ENCODE results near the gene PTK6.

PTK6 gene

GRCh38 chr20:63494084-63494419 is 43.1 kb downstream of the PTK6 start:
- no peak for TF ChIP-seq CTCF (conservative IDR thresholded peaks at IDR 0.05)
- H3K27ac ChIP-seq, result no peak overlapping the region

DNA sequence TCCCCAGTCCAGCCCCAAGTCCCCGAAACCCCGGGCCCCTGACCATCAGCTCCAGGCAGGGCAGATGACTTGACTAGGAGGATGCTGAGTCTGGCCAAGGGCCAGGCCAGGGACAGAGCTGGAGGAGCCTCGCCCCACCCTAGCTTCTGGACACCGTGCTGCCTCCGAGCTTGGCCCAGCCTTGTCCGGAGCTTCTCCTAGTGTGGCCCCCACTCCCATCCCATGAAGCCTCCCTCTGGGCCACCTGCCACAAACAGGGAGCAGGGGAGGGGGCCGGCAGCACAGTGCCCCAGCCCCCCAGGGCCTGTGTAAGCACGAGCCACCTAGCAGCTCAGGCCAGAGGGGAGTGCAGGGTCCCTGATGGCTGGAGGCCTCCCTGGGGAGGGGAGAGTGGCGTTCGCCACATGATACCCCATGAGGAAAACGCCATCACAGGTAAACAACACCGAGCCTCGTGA is 43.6 kb downstream of the PTK6 start:
- H3K27ac ChIP-seq, result no peak overlapping the region
- no peak for TF ChIP-seq CTCF (conservative IDR thresholded peaks at IDR 0.05)

GRCh38 chr20:63492982-63493381 is 44.2 kb downstream of the PTK6 start:
- no peak for TF ChIP-seq CTCF (conservative IDR thresholded peaks at IDR 0.05)
- no peak overlapping the region for H3K27ac ChIP-seq

DNA sequence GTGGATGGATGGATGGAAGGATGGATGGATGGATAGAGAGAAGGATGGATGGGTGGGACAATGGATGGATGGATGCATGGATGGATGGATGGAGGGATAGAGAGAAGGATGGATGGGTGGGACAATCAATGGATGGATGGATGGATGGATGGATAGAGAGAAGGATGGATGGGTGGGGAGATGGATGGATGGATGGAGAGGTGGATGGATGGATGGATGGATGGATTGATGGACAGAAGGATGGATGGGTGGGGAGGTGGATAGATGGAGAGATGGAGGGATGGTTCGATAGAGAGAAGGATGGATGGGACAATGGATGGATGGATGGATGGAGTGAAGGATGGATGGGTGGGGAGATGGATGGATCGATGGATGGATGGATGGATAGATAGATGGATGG is 44.7 kb downstream of the PTK6 start:
- no peak for TF ChIP-seq CTCF (conservative IDR thresholded peaks at IDR 0.05)
- no peak overlapping the region for H3K27ac ChIP-seq

DNA sequence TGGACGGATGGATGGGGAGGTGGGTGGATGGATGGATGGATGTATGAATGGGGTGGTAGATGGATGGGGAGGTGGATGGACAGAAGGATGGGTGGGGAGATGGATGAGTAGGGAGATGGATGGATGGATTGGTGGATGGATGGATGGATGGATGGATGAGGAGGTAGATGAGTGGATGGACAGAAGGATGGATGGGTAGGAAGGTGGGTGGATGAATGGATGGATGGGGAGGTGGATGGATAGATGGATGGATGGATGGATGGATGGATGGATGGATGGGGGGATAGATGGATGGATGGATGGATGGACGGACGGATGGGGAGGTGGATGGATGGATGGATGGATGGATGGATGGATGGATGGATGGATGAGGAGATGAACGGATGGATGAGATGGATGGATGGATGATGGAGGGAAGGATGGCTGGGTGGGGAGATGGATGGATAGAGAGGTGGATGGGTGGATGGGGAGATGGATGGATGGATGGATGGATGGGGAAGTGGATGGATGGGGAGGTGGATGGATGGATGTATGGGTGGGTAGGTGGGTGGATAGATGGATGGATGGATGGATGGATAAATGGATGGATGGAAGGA is 45.4 kb downstream of the PTK6 start:
- TF ChIP-seq CTCF (conservative IDR thresholded peaks at IDR 0.05), result no peak
- no peak overlapping the region for H3K27ac ChIP-seq

DNA sequence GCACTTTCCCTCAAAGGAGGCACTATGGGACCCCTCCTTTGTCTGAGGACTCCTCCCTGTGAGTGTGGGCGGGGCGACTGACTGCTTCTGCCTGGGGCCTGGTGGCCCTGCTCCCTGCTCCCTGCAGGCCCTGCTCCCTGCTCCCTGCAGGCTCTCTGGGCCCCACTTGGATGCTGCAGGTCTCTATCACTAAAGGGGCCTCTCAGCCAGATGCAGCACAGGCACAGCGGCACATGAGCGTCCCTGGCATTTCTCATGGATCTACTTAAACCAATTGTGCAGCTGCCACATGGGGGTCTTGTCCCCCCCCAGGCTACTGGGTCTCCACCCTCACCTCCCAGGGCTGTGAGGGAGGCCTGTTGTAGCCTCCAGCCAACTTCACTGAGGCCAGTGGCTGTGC is 46.1 kb downstream of the PTK6 start:
- no peak for TF ChIP-seq CTCF (conservative IDR thresholded peaks at IDR 0.05)
- no peak overlapping the region for H3K27ac ChIP-seq

- TF ChIP-seq CTCF (conservative IDR thresholded peaks at IDR 0.05), result no peak
Observed at GRCh38 chr20:63490416-63490815, 46.8 kb downstream of the PTK6 start.

More at GRCh38 chr20:63490416-63490815, 46.8 kb downstream of the PTK6 start:
- no peak overlapping the region for H3K27ac ChIP-seq
